Activated CD4-positive, alpha-beta T cell treated with anti-CD3 and anti-CD28 coated beads, Interleukin-2, amount 50 U/mL, for 1 hour (primary cell): Measurements from ENCODE around the gene CCDC183.
"Not testable (repeated sequence)": the region's sequence is repeated elsewhere in the genome, so short reads cannot be mapped to it uniquely, and the experiment has no call there.

Experiments used
- DNase-seq: peaks from one replicate; pipeline ENCODE4 v3.0.0-alpha.2; 2020

Gene CCDC183

GRCh38 chr9:136826188-136826541, 30.0 kb downstream of the CCDC183 start:
- DNase-seq: no peak

GRCh38 chr9:136826703-136827582, 30.8 kb downstream of the CCDC183 start:
- DNase-seq: no peak

GRCh38 chr9:136827794-136828473, 31.8 kb downstream of the CCDC183 start:
- no peak for DNase-seq

- no peak for DNase-seq
These were observed 32.5 kb downstream of the CCDC183 start for GRCh38 chr9:136828474-136829140.

GRCh38 chr9:136829412-136829811, 33.3 kb downstream of the CCDC183 start:
- DNase-seq: no peak

- no peak for DNase-seq
These were observed 34.1 kb downstream of the CCDC183 start for GRCh38 chr9:136829981-136830885.

GRCh38 chr9:136831002-136831719, 35.0 kb downstream of the CCDC183 start:
- no peak for DNase-seq

GRCh38 chr9:136831720-136832104, 35.6 kb downstream of the CCDC183 start:
- no peak for DNase-seq

- no peak for DNase-seq
These were observed 36.4 kb downstream of the CCDC183 start for GRCh38 chr9:136832581-136832980.

GRCh38 chr9:136833381-136834048, 37.4 kb downstream of the CCDC183 start:
- not testable (repeated sequence) for DNase-seq

GRCh38 chr9:136835162-136835931, 39.2 kb downstream of the CCDC183 start:
- DNase-seq: no peak

- DNase-seq: no peak
These were observed 40.1 kb downstream of the CCDC183 start for GRCh38 chr9:136835932-136836904.

GRCh38 chr9:136837146-136837855, 41.2 kb downstream of the CCDC183 start:
- no peak for DNase-seq

GRCh38 chr9:136837856-136838277, 41.7 kb downstream of the CCDC183 start:
- not testable (repeated sequence) for DNase-seq

GRCh38 chr9:136838314-136839228, 42.4 kb downstream of the CCDC183 start:
- no peak for DNase-seq

- no peak for DNase-seq
These were observed 43.3 kb downstream of the CCDC183 start for GRCh38 chr9:136839229-136840139.
